ENCODE data around the gene GSN. TPM values are rescaled to one million over a fixed set of nuclear protein-coding genes. Genes with fewer than 3 reads are reported as not detected.

Gene GSN
- total RNA-seq, 5 donors from 2014 or later (not counting 1 experiment from before 2014, with no cell fraction given) = 6.3 to 8.8 (median 8.4) TPM

DNA sequence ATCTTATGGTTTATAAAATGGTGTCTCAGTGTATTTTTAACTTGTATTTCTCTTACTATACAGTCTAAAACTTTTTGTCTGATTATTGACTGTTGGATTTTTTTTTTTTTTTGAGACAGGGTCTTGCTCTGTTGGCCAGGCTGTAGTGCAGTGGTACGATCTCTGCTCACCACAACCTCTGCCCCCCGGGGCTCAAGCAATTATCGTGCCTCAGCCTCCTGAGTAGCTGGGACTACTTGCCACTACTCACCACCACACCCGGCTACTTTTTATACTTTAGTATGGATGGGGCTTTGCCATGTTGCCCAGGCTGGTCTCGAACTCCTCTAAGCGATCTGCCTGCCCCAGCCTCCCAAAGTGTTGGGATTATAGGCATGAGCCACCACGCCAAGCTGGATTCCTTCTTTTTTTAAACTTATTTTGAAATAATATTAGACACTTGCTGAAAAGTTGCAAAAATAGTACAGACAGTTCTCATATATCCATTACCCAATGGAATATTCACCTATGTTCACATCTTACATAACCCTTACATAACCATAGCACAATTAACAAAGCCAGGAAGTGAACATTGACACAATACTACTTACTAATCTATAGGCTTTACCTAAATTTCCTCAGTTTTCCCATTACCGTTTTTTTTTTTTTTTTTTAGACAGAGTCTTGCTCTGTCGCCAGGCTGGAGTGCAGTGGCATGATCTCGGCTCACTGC is 54.9 kb downstream of the GSN start:
- H3K27me3 ChIP-seq (replicated peaks in 1 of 2; ENCODE audit: control insufficient read depth in 2 of 2, extremely low read depth in 1 of 2, insufficient read depth in 2 of 2, low read length in 1 of 2) = peaks cover 0 to 2% of the 10 kb centered on the region in 2 experiments
- no peak for ATAC-seq (replicated peaks in 1 of 4)
- no peak overlapping the region for H3K4me3 Mint-ChIP-seq
- no peaks in the 10 kb centered on the region for H3K36me3 ChIP-seq (ENCODE audit: control insufficient read depth in 2 of 2, extremely low read depth in 1 of 2, insufficient read depth in 1 of 2, low read length in 1 of 2)
- no peaks in the 10 kb centered on the region for H3K9me3 ChIP-seq
- ChIA-PET POLR2A (no interaction called here), CTCF (interaction anchor here in 1 of 2 donors (1.3 kb wide), 2 partner anchors 53 to 77 kb away, joined by 3 to 6 read pairs; no protein-coding TSS in a partner anchor)
- no peaks in the 10 kb centered on the region for H3K9me3 Mint-ChIP-seq
- H3K27me3 Mint-ChIP-seq = no peaks in the 10 kb centered on the region
- no peak for DNase-seq
- WGBS (ENCODE audit: insufficient coverage) = no CpG with 5 or more reads among the region's 10 CpGs
- peaks cover 12% of the 10 kb centered on the region for H3K36me3 Mint-ChIP-seq
- H3K4me3 ChIP-seq (ENCODE audit: control insufficient read depth in 1 of 2, extremely low read depth in 1 of 2, low read length in 1 of 2) = no peak overlapping the region
- peaks cover 13 to 31% (median 18%) of the 10 kb centered on the region in 3 donors for H3K4me1 Mint-ChIP-seq
- H3K27ac ChIP-seq (ENCODE audit: low read length) = no peak overlapping the region
- H3K27ac Mint-ChIP-seq = no peak overlapping the region
- H3K4me1 ChIP-seq (ENCODE audit: control insufficient read depth in 1 of 2, extremely low read depth in 1 of 2, insufficient read depth in 2 of 2, low read length in 2 of 2) = peaks cover 0 to 25% of the 10 kb centered on the region in 2 experiments

- ChIA-PET POLR2A (no interaction called here), CTCF (interaction anchor here in 1 of 2 donors (1.3 kb wide), 1 partner anchor 76 kb away, joined by 6 read pairs; no protein-coding TSS in a partner anchor)
These were observed 55.6 kb downstream of the GSN start for GRCh38 chr9:121323449-121324151.

GRCh38 chr9:121324316-121324715 is 56.4 kb downstream of the GSN start:
- peaks cover 0 to 25% of the 10 kb centered on the region in 2 experiments for H3K4me1 ChIP-seq (ENCODE audit: control insufficient read depth in 1 of 2, extremely low read depth in 1 of 2, insufficient read depth in 2 of 2, low read length in 2 of 2)
- peaks cover 13 to 31% (median 18%) of the 10 kb centered on the region in 3 donors for H3K4me1 Mint-ChIP-seq
- no peak overlapping the region for H3K27ac ChIP-seq (ENCODE audit: low read length)
- ChIA-PET POLR2A (no interaction called here), CTCF (interaction anchor here in 1 of 2 donors (1.3 kb wide), 1 partner anchor 75 kb away, joined by 6 read pairs; no protein-coding TSS in a partner anchor)
- H3K9me3 Mint-ChIP-seq = no peaks in the 10 kb centered on the region
- H3K27me3 Mint-ChIP-seq = no peaks in the 10 kb centered on the region
- no peaks in the 10 kb centered on the region for H3K27me3 ChIP-seq (replicated peaks in 1 of 2; ENCODE audit: control insufficient read depth in 2 of 2, extremely low read depth in 1 of 2, insufficient read depth in 2 of 2, low read length in 1 of 2)
- no peak for ATAC-seq (replicated peaks in 1 of 4)
- H3K36me3 Mint-ChIP-seq = peaks cover 17% of the 10 kb centered on the region
- no peak overlapping the region for H3K4me3 Mint-ChIP-seq
- H3K9me3 ChIP-seq = no peaks in the 10 kb centered on the region
- DNase-seq = no peak
- 76% methylated on average over 2 of the region's 5 CpGs for WGBS (ENCODE audit: insufficient coverage)
- H3K27ac Mint-ChIP-seq = no peak overlapping the region
- H3K36me3 ChIP-seq (ENCODE audit: control insufficient read depth in 2 of 2, extremely low read depth in 1 of 2, insufficient read depth in 1 of 2, low read length in 1 of 2) = no peaks in the 10 kb centered on the region
- no peak overlapping the region for H3K4me3 ChIP-seq (ENCODE audit: control insufficient read depth in 1 of 2, extremely low read depth in 1 of 2, low read length in 1 of 2)

More at GRCh38 chr9:121323449-121324151, 55.6 kb downstream of the GSN start:
- H3K36me3 Mint-ChIP-seq = peaks cover 12% of the 10 kb centered on the region
- H3K9me3 Mint-ChIP-seq = no peaks in the 10 kb centered on the region
- H3K4me1 Mint-ChIP-seq = peaks cover 13 to 31% (median 18%) of the 10 kb centered on the region in 3 donors
- H3K27ac Mint-ChIP-seq = no peak overlapping the region
- H3K36me3 ChIP-seq (ENCODE audit: control insufficient read depth in 2 of 2, extremely low read depth in 1 of 2, insufficient read depth in 1 of 2, low read length in 1 of 2) = no peaks in the 10 kb centered on the region
- H3K27ac ChIP-seq (ENCODE audit: low read length) = no peak overlapping the region
- no peak overlapping the region for H3K4me3 ChIP-seq (ENCODE audit: control insufficient read depth in 1 of 2, extremely low read depth in 1 of 2, low read length in 1 of 2)
- no peaks in the 10 kb centered on the region for H3K27me3 Mint-ChIP-seq
- peaks cover 0 to 2% of the 10 kb centered on the region in 2 experiments for H3K27me3 ChIP-seq (replicated peaks in 1 of 2; ENCODE audit: control insufficient read depth in 2 of 2, extremely low read depth in 1 of 2, insufficient read depth in 2 of 2, low read length in 1 of 2)
- ATAC-seq (replicated peaks in 1 of 4) (no peak), DNase-seq (no peak)
- peaks cover 0 to 25% of the 10 kb centered on the region in 2 experiments for H3K4me1 ChIP-seq (ENCODE audit: control insufficient read depth in 1 of 2, extremely low read depth in 1 of 2, insufficient read depth in 2 of 2, low read length in 2 of 2)
- 100% methylated on average over 4 of the region's 10 CpGs for WGBS (ENCODE audit: insufficient coverage)
- no peaks in the 10 kb centered on the region for H3K9me3 ChIP-seq
- no peak overlapping the region for H3K4me3 Mint-ChIP-seq

GRCh38 chr9:121324755-121325154 is 56.8 kb downstream of the GSN start:
- ATAC-seq (replicated peaks in 1 of 4) (no peak), DNase-seq (no peak)
- Histone ChIP-seq H3K27me3 (replicated peaks in 1 of 2; ENCODE audit: control insufficient read depth in 2 of 2, extremely low read depth in 1 of 2, insufficient read depth in 2 of 2, low read length in 1 of 2) (no peaks in the 10 kb centered on the region), H3K4me3 (ENCODE audit: control insufficient read depth in 1 of 2, extremely low read depth in 1 of 2, low read length in 1 of 2) (no peak overlapping the region), H3K27ac (ENCODE audit: low read length) (no peak overlapping the region), H3K9me3 (no peaks in the 10 kb centered on the region), H3K4me1 (ENCODE audit: control insufficient read depth in 1 of 2, extremely low read depth in 1 of 2, insufficient read depth in 2 of 2, low read length in 2 of 2) (peaks cover 0 to 25% of the 10 kb centered on the region in 2 experiments), H3K36me3 (ENCODE audit: control insufficient read depth in 2 of 2, extremely low read depth in 1 of 2, insufficient read depth in 1 of 2, low read length in 1 of 2) (peaks cover 0 to 2% of the 10 kb centered on the region in 2 donors)
- Mint-ChIP-seq H3K36me3 (peaks cover 22% of the 10 kb centered on the region), H3K4me1 (peaks cover 13 to 31% (median 18%) of the 10 kb centered on the region in 3 donors), H3K27ac (no peak overlapping the region), H3K9me3 (no peaks in the 10 kb centered on the region), H3K4me3 (no peak overlapping the region), H3K27me3 (no peaks in the 10 kb centered on the region)
- WGBS (ENCODE audit: insufficient coverage) = 80% methylated on average over 1 of the region's 2 CpGs
- ChIA-PET POLR2A (no interaction called here), CTCF (no interaction called here)

DNA sequence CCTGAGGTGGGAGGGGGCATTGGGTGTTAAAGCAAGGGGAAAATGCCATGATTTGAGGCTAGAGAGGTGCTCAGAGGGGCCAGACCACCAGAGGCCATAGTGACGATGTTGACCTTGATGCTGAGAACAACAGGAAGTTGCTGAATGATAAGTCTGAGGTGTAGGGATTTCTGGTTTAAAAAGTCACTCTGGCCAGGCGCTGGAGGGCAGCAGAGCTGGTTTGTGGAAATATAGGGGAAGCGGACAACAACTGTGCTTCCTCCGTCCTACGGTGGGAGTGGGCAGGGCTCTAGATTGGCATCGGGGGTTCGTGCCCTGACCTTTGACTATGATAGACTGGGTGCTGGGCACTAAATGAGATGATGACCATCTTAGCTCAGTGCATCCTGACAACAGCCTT is 57.4 kb downstream of the GSN start:
- ChIA-PET POLR2A (no interaction called here), CTCF (no interaction called here)
- peaks cover 0 to 3% of the 10 kb centered on the region in 2 donors for H3K36me3 ChIP-seq (ENCODE audit: control insufficient read depth in 2 of 2, extremely low read depth in 1 of 2, insufficient read depth in 1 of 2, low read length in 1 of 2)

DNA sequence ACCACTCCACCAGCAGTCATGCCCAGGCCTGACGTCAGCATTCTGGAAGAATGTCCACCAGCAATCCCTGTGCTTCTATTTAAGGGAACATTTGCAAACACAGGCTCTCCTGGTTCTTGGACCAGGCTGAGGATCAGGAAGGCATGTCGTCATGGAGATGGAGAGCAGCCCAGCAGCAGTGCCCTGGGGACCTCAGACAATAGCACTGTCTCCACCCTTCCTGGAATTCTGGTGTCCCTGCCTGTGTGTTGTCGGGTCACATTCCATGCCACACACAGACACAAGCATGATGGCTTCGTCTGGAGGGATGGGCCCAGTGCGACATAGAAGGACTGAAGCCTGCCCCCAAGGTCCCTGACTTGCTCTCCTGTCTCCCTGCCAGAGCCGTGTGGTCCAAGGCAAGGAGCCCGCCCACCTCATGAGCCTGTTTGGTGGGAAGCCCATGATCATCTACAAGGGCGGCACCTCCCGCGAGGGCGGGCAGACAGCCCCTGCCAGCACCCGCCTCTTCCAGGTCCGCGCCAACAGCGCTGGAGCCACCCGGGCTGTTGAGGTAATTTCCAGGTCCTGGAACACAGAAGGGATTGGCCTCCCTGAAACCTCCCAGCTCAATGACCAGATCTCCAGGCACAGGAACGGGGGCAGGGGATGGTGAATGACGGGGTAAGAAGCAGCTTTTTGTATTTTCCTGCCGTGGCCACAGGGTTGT is 58.3 kb downstream of the GSN start:
- CTCF ChIA-PET = no interaction called here

More for the DNA sequence above, 57.4 kb downstream of the GSN start:
- peaks cover 8 to 26% (median 14%) of the 10 kb centered on the region in 3 donors for H3K4me1 Mint-ChIP-seq
- H3K36me3 Mint-ChIP-seq = peaks cover 23% of the 10 kb centered on the region
- Histone ChIP-seq H3K4me1 (ENCODE audit: control insufficient read depth in 1 of 2, extremely low read depth in 1 of 2, insufficient read depth in 2 of 2, low read length in 2 of 2) (peaks cover 0 to 22% of the 10 kb centered on the region in 2 experiments), H3K9me3 (no peaks in the 10 kb centered on the region), H3K27ac (ENCODE audit: low read length) (no peak overlapping the region), H3K4me3 (ENCODE audit: control insufficient read depth in 1 of 2, extremely low read depth in 1 of 2, low read length in 1 of 2) (no peak overlapping the region), H3K27me3 (replicated peaks in 1 of 2; ENCODE audit: control insufficient read depth in 2 of 2, extremely low read depth in 1 of 2, insufficient read depth in 2 of 2, low read length in 1 of 2) (no peaks in the 10 kb centered on the region)
- H3K27ac Mint-ChIP-seq = no peak overlapping the region
- H3K4me3 Mint-ChIP-seq = no peak overlapping the region
- WGBS (ENCODE audit: insufficient coverage) = 86% methylated on average over 7 of the region's 7 CpGs
- no peaks in the 10 kb centered on the region for H3K9me3 Mint-ChIP-seq
- no peaks in the 10 kb centered on the region for H3K27me3 Mint-ChIP-seq
- no peak for DNase-seq
- ATAC-seq (replicated peaks in 1 of 4) = no peak

More for the DNA sequence above, 58.3 kb downstream of the GSN start:
- H3K27ac Mint-ChIP-seq = no peak overlapping the region
- no peaks in the 10 kb centered on the region for H3K27me3 ChIP-seq (replicated peaks in 1 of 2; ENCODE audit: control insufficient read depth in 2 of 2, extremely low read depth in 1 of 2, insufficient read depth in 2 of 2, low read length in 1 of 2)
- peaks cover 0 to 13% of the 10 kb centered on the region in 2 experiments for H3K4me1 ChIP-seq (ENCODE audit: control insufficient read depth in 1 of 2, extremely low read depth in 1 of 2, insufficient read depth in 2 of 2, low read length in 2 of 2)
- no peak for ATAC-seq (replicated peaks in 1 of 4)
- no peaks in the 10 kb centered on the region for H3K9me3 ChIP-seq
- H3K27ac ChIP-seq (ENCODE audit: low read length) = no peak overlapping the region
- DNase-seq = no peak
- H3K27me3 Mint-ChIP-seq = no peaks in the 10 kb centered on the region
- H3K9me3 Mint-ChIP-seq = no peaks in the 10 kb centered on the region
- H3K4me3 Mint-ChIP-seq = no peak overlapping the region
- POLR2A ChIA-PET = no interaction called here
- H3K4me3 ChIP-seq (ENCODE audit: control insufficient read depth in 1 of 2, extremely low read depth in 1 of 2, low read length in 1 of 2) = no peak overlapping the region
- peaks cover 1 to 19% (median 7%) of the 10 kb centered on the region in 3 donors for H3K4me1 Mint-ChIP-seq
- WGBS (ENCODE audit: insufficient coverage) = 94% methylated on average over 10 of the region's 19 CpGs
- H3K36me3 ChIP-seq (ENCODE audit: control insufficient read depth in 2 of 2, extremely low read depth in 1 of 2, insufficient read depth in 1 of 2, low read length in 1 of 2) = peaks cover 0 to 3% of the 10 kb centered on the region in 2 donors
- peaks cover 28% of the 10 kb centered on the region for H3K36me3 Mint-ChIP-seq
